GM10248 (cell line): ENCODE data around the gene SNX14.

Source experiments
- CTCF ChIA-PET: fragments of 300-600 bp; sonication (Branson Sonifier 250); formaldehyde crosslinking; extraction: SDS; loops from one replicate; lab custom pipeline; 2021; ENCODE audit warnings: antibody characterized with exemption; lab: Yijun Ruan, JAX
- POLR2A ChIA-PET: fragments of 350-650 bp; sonication (Branson Sonifier 250); formaldehyde crosslinking; extraction: SDS; loops from one replicate; lab custom pipeline; 2020; ENCODE audit warnings: antibody characterized with exemption; lab: Yijun Ruan, JAX
- DNase-seq: peaks from one replicate; pipeline ENCODE4 v3.0.0; 2012; ENCODE audit errors: extremely low spot score
- CTCF ChIP-seq: IDR thresholded peaks from 2 replicates; pipeline ENCODE4 v1.5.1; 2012; ENCODE audit warnings: mild to moderate bottlenecking, low read depth; ENCODE audit errors: extremely low read depth, missing control alignments, control extremely low read depth

Gene SNX14

GRCh38 chr6:85493389-85493788 lies 100.3 kb downstream of the SNX14 start:
- no peak for DNase-seq
- TF ChIP-seq CTCF: no peak
- ChIA-PET CTCF (interaction anchor here (0.8 to 10.5 kb wide), 5 partner anchors 10 to 49 kb away, joined by 3 to 134 read pairs (median 5); no protein-coding TSS in a partner anchor), POLR2A (interaction anchor here (1.0 kb wide), 1 partner anchor 186 kb away, joined by 3 read pairs; no protein-coding TSS in a partner anchor)

GRCh38 chr6:85490516-85491248 lies 103.0 kb downstream of the SNX14 start:
- no peak for DNase-seq
- no peak for TF ChIP-seq CTCF
- POLR2A ChIA-PET: no interaction called here
- CTCF ChIA-PET: interaction anchor here (1.6 to 10.5 kb wide), 3 partner anchors 8 to 135 kb away, joined by 4 to 134 read pairs (median 17); no protein-coding TSS in a partner anchor

GRCh38 chr6:85484948-85485347 lies 108.7 kb downstream of the SNX14 start:
- no peak for DNase-seq
- TF ChIP-seq CTCF: no peak
- POLR2A ChIA-PET: no interaction called here
- CTCF ChIA-PET: interaction anchor here (0.9 to 11.1 kb wide), 11 partner anchors 11 to 131 kb away, joined by 3 to 186 read pairs (median 58); partner anchors contain the start of gene NT5E

GRCh38 chr6:85483846-85484245 lies 109.8 kb downstream of the SNX14 start:
- CTCF ChIA-PET: interaction anchor here (0.7 to 11.1 kb wide), 23 partner anchors 10 to 182 kb away, joined by 3 to 186 read pairs (median 11); partner anchors contain the start of gene NT5E
- no peak for TF ChIP-seq CTCF
- POLR2A ChIA-PET: no interaction called here
- DNase-seq: no peak

- POLR2A ChIA-PET: no interaction called here
- DNase-seq: peak; percentile 70
- CTCF ChIA-PET: interaction anchor here (0.7 to 11.1 kb wide), 55 partner anchors 9 to 183 kb away, joined by 3 to 186 read pairs (median 5); partner anchors contain the start of gene NT5E
- TF ChIP-seq CTCF: peak; percentile 99
Observed at GRCh38 chr6:85482905-85483700, 110.6 kb downstream of the SNX14 start.
